ENCODE data around the gene FUT2.
A peak's percentile ranks its signal among the peaks of the same experiment; 100 is the strongest.

Gene FUT2

GRCh38 chr19:48734625-48735024 lies 38.9 kb downstream of the FUT2 start:
- Histone ChIP-seq H3K9me3 (ENCODE audit: low read length) (no peaks in the 10 kb centered on the region), H3K4me1 (ENCODE audit: insufficient read depth, low read length) (peaks cover 5% of the 10 kb centered on the region), H3K36me3 (ENCODE audit: insufficient read depth, low read length) (no peaks in the 10 kb centered on the region), H2AFZ (ENCODE audit: low read depth, low read length) (no peak overlapping the region), H3K27me3 (ENCODE audit: insufficient read depth, low read length) (peaks cover under 1% of the 10 kb centered on the region), H3K4me3 (ENCODE audit: low read length) (no peak overlapping the region)

GRCh38 chr19:48735031-48735615 lies 39.4 kb downstream of the FUT2 start:
- Histone ChIP-seq H3K4me1 (ENCODE audit: insufficient read depth, low read length) (peaks cover 5% of the 10 kb centered on the region), H3K9me3 (ENCODE audit: low read length) (no peaks in the 10 kb centered on the region), H2AFZ (ENCODE audit: low read depth, low read length) (no peak overlapping the region), H3K36me3 (ENCODE audit: insufficient read depth, low read length) (no peaks in the 10 kb centered on the region), H3K27me3 (ENCODE audit: insufficient read depth, low read length) (peaks cover 5% of the 10 kb centered on the region), H3K4me3 (ENCODE audit: low read length) (no peak overlapping the region)

- no peak overlapping the region for H3K4me3 ChIP-seq (ENCODE audit: low read length)
- peaks cover 5% of the 10 kb centered on the region for H3K4me1 ChIP-seq (ENCODE audit: insufficient read depth, low read length)
- no peak overlapping the region for H2AFZ ChIP-seq (ENCODE audit: low read depth, low read length)
- H3K9me3 ChIP-seq (ENCODE audit: low read length): peaks cover 5% of the 10 kb centered on the region
- H3K27me3 ChIP-seq (ENCODE audit: insufficient read depth, low read length): peaks cover 14% of the 10 kb centered on the region
- no peaks in the 10 kb centered on the region for H3K36me3 ChIP-seq (ENCODE audit: insufficient read depth, low read length)
Observed at GRCh38 chr19:48737360-48737998, 41.7 kb downstream of the FUT2 start.

- no peaks in the 10 kb centered on the region for H3K36me3 ChIP-seq (ENCODE audit: insufficient read depth, low read length)
- peak overlapping the region; percentile 41 for H3K4me3 ChIP-seq (ENCODE audit: low read length)
- H3K27me3 ChIP-seq (ENCODE audit: insufficient read depth, low read length): peaks cover 14% of the 10 kb centered on the region
- H3K4me1 ChIP-seq (ENCODE audit: insufficient read depth, low read length): peaks cover 5% of the 10 kb centered on the region
- peak overlapping the region; percentile 85 for H2AFZ ChIP-seq (ENCODE audit: low read depth, low read length)
- H3K9me3 ChIP-seq (ENCODE audit: low read length): peaks cover 5% of the 10 kb centered on the region
Observed at GRCh38 chr19:48738557-48739403, 43.0 kb downstream of the FUT2 start.

- peak overlapping the region; percentile 41 for H3K4me3 ChIP-seq (ENCODE audit: low read length)
Observed at GRCh38 chr19:48739404-48740163, 43.8 kb downstream of the FUT2 start.

GRCh38 chr19:48740164-48740972 lies 44.6 kb downstream of the FUT2 start, which contains the start of gene RASIP1:
Gene RASIP1, minus strand, starts transcription at chr19:48740610. Its CDS starts 328 bp downstream, at chr19:48740282.
- no peaks in the 10 kb centered on the region for H3K36me3 ChIP-seq (ENCODE audit: insufficient read depth, low read length)
- H3K27me3 ChIP-seq (ENCODE audit: insufficient read depth, low read length): peaks cover 14% of the 10 kb centered on the region
- peaks cover 5% of the 10 kb centered on the region for H3K9me3 ChIP-seq (ENCODE audit: low read length)
- H2AFZ ChIP-seq (ENCODE audit: low read depth, low read length): peak within 1 kb of the TSS; percentile 85
- H3K4me1 ChIP-seq (ENCODE audit: insufficient read depth, low read length): peaks cover 5% of the 10 kb centered on the region
- peak within 1 kb of the TSS; percentile 41 for H3K4me3 ChIP-seq (ENCODE audit: low read length)

More at GRCh38 chr19:48739404-48740163, 43.8 kb downstream of the FUT2 start:
- H3K36me3 ChIP-seq (ENCODE audit: insufficient read depth, low read length): no peaks in the 10 kb centered on the region
- H3K9me3 ChIP-seq (ENCODE audit: low read length): peaks cover 5% of the 10 kb centered on the region
- peak overlapping the region; percentile 85 for H2AFZ ChIP-seq (ENCODE audit: low read depth, low read length)
- H3K4me1 ChIP-seq (ENCODE audit: insufficient read depth, low read length): peaks cover 5% of the 10 kb centered on the region
- H3K27me3 ChIP-seq (ENCODE audit: insufficient read depth, low read length): peaks cover 14% of the 10 kb centered on the region

- no peaks in the 10 kb centered on the region for H3K36me3 ChIP-seq (ENCODE audit: insufficient read depth, low read length)
- no peak overlapping the region for H3K4me3 ChIP-seq (ENCODE audit: low read length)
- H3K9me3 ChIP-seq (ENCODE audit: low read length): peaks cover 5% of the 10 kb centered on the region
- peaks cover 5% of the 10 kb centered on the region for H3K4me1 ChIP-seq (ENCODE audit: insufficient read depth, low read length)
- peaks cover 14% of the 10 kb centered on the region for H3K27me3 ChIP-seq (ENCODE audit: insufficient read depth, low read length)
- no peak overlapping the region for H2AFZ ChIP-seq (ENCODE audit: low read depth, low read length)
Observed at GRCh38 chr19:48741129-48741999, 45.6 kb downstream of the FUT2 start.

GRCh38 chr19:48742096-48742495 lies 46.3 kb downstream of the FUT2 start:
- H3K4me3 ChIP-seq (ENCODE audit: low read length): no peak overlapping the region
- no peaks in the 10 kb centered on the region for H3K36me3 ChIP-seq (ENCODE audit: insufficient read depth, low read length)
- H3K9me3 ChIP-seq (ENCODE audit: low read length): peaks cover 5% of the 10 kb centered on the region
- peaks cover 14% of the 10 kb centered on the region for H3K27me3 ChIP-seq (ENCODE audit: insufficient read depth, low read length)
- no peak overlapping the region for H2AFZ ChIP-seq (ENCODE audit: low read depth, low read length)
- peaks cover 5% of the 10 kb centered on the region for H3K4me1 ChIP-seq (ENCODE audit: insufficient read depth, low read length)

GRCh38 chr19:48745208-48745995 lies 49.6 kb downstream of the FUT2 start:
- peaks cover 5% of the 10 kb centered on the region for H3K9me3 ChIP-seq (ENCODE audit: low read length)
- H3K4me1 ChIP-seq (ENCODE audit: insufficient read depth, low read length): no peaks in the 10 kb centered on the region
- no peaks in the 10 kb centered on the region for H3K36me3 ChIP-seq (ENCODE audit: insufficient read depth, low read length)
- H3K27me3 ChIP-seq (ENCODE audit: insufficient read depth, low read length): peaks cover 19% of the 10 kb centered on the region
- no peak overlapping the region for H3K4me3 ChIP-seq (ENCODE audit: low read length)
- no peak overlapping the region for H2AFZ ChIP-seq (ENCODE audit: low read depth, low read length)

GRCh38 chr19:48746110-48746509 lies 50.3 kb downstream of the FUT2 start:
- Histone ChIP-seq H3K27me3 (ENCODE audit: insufficient read depth, low read length) (peaks cover 19% of the 10 kb centered on the region), H3K9me3 (ENCODE audit: low read length) (peaks cover 4% of the 10 kb centered on the region), H2AFZ (ENCODE audit: low read depth, low read length) (no peak overlapping the region), H3K36me3 (ENCODE audit: insufficient read depth, low read length) (no peaks in the 10 kb centered on the region), H3K4me3 (ENCODE audit: low read length) (no peak overlapping the region), H3K4me1 (ENCODE audit: insufficient read depth, low read length) (no peaks in the 10 kb centered on the region)
